Immature natural killer cell (primary cell): ENCODE results near the gene KCNH4. TPM values are rescaled to one million over a fixed set of nuclear protein-coding genes. Genes with fewer than 3 reads are reported as not detected.

Source experiments
- DNase-seq, 3 donors: peaks; one replicate each; pipeline ENCODE4 v3.0.0; 2022; ENCODE audit warnings: mixed read lengths in 1 of 3
- H3K27ac Mint-ChIP-seq, 6 donors: one replicate each; pipeline ENCODE4 v1.8.0; 2020; ENCODE audit warnings: mixed read lengths in 6 of 6, mild to moderate bottlenecking in 5 of 6, inconsistent platforms in 4 of 6, moderate library complexity in 3 of 6
- H3K27me3 Mint-ChIP-seq, 3 donors: one replicate each; pipeline ENCODE4 v1.8.0; 2020 to 2021; ENCODE audit warnings: low read depth in 3 of 3, mild to moderate bottlenecking in 3 of 3, mixed read lengths in 3 of 3, moderate library complexity in 3 of 3, inconsistent platforms in 1 of 3
- H3K36me3 Mint-ChIP-seq, 3 donors: one replicate each; pipeline ENCODE4 v1.8.0; 2020; ENCODE audit warnings: mixed read lengths in 3 of 3, inconsistent platforms in 2 of 3, mild to moderate bottlenecking in 2 of 3
- H3K4me1 Mint-ChIP-seq, 2 donors: one replicate each; pipeline ENCODE4 v1.8.0; 2020; ENCODE audit warnings: inconsistent platforms in 2 of 2, mild to moderate bottlenecking in 2 of 2, mixed read lengths in 2 of 2, moderate library complexity in 1 of 2
- H3K4me3 Mint-ChIP-seq, 5 donors: one replicate each; pipeline ENCODE4 v1.8.0; 2020; ENCODE audit warnings: mild to moderate bottlenecking in 5 of 5, mixed read lengths in 5 of 5, inconsistent platforms in 3 of 5, moderate library complexity in 3 of 5
- H3K9me3 Mint-ChIP-seq, 6 donors: one replicate each; pipeline ENCODE4 v1.8.0; 2020; ENCODE audit warnings: mild to moderate bottlenecking in 6 of 6, mixed read lengths in 6 of 6, inconsistent platforms in 4 of 6, moderate library complexity in 3 of 6
- polyA plus RNA-seq, 3 donors: library from polyadenylated mRNA; unstranded; fragments of 300-500 nt; fragmentation: Illumina TruSeq; gene quantifications; one replicate each; pipeline ENCODE4 v1.2.3, GENCODE V29; 2021

Gene KCNH4
- polyA plus RNA-seq, 3 donors from 2014 or later, result not detected

DNA sequence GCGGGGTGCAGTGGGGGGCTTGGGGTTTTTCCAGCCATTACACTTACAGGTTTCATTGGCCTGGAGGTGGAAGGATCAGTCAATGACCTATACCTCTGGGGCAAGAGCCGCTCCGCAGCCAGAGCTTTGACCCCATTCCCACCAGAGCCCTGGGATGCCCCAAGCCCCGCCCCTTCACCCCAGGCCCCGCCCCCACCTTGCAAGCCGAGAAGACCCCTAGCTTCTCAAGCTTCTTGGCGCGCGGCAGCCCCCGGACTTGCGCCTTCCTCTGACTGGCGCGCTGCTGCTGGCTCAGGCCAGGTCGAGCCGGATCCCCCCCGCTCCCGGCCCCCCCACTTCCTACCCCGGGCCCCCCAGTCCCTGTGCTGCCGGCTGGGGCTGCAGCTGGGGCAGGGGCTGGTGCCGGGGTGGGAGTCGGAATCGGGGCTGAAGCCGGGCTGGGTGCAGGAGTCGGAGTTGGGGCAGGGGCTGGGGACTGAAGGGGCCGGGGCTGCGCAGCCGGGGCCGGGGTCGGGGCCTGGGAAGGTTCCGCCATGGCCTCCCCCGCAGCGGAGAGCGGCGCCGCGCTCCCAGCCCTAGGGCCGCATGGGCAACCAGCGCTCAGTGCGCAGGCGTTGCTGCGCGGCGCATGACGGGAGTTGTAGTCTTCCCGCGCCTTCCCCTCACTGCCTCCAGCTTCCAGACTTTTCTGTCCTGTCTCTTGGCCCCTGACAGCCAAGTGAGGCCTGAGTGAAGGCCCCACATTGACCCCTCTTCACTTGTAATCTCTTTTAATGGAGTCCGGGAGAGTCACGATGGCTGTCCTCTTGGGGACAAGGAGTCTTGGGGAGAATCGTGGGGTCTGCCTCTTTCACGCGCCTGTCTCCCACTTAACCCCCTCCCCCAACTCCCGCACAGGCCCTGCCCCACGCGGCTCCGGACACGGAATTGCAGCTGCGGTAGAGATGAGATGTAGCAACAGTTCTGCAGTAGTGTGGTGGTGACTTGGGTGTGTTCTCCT is 59.9 kb downstream of the KCNH4 start, which contains the start of gene KAT2A:
Gene KAT2A (minus strand): TSS at position 598 of the 1,000 bp plus-strand sequence. CDS start 63 bp downstream, at position 535.
- Mint-ChIP-seq H3K36me3 (peaks cover 5 to 19% (median 7%) of the 10 kb centered on the region in 3 donors), H3K27me3 (peaks cover 0 to 6% (median 4%) of the 10 kb centered on the region in 3 donors), H3K9me3 (no peaks in the 10 kb centered on the region), H3K4me3 (peak within 1 kb of the TSS; percentile 67 to 81 (median 76)), H3K4me1 (peaks cover 18 to 20% of the 10 kb centered on the region in 2 donors), H3K27ac (peak within 1 kb of the TSS in 3 of 6 donors; percentile 28 to 71 (median 40))
- peak; percentile 65 to 68 (median 68) for DNase-seq

DNA sequence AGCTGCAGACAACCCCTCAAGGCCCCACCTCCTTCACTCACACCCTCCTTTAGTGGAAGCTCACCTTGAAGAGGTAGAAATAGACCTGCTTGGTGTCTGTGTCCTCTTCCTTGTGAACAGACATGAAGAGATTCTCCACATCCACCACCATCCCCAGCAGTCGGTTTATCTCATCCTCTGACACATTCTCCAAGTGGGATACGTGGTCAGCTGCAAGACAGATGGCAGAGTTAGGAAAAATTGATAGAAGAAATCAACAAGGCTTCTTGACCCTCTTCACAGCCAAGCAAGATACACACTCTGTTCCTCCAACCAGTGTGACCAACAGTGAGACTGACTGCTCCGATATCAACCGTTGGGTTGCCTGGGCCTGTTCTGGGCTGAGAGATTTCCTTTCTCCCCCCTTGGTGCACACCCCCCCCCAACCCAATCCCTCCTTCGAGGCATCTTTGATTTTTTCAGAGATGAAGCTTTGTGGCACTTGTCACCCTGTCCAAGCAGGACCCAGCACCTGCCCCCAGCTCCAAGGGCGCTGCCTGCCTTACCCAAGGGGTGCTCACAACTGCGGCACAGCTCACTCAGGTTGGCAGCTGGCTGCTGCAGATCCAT is 60.7 kb downstream of the KCNH4 start:
- peak overlapping the region; percentile 66 to 81 (median 70) for H3K4me3 Mint-ChIP-seq
- H3K9me3 Mint-ChIP-seq, result no peaks in the 10 kb centered on the region
- H3K27ac Mint-ChIP-seq, result peak overlapping the region in 1 of 6 donors; percentile 33
- peaks cover 5 to 15% (median 7%) of the 10 kb centered on the region in 3 donors for H3K36me3 Mint-ChIP-seq
- peaks cover 18 to 20% of the 10 kb centered on the region in 2 donors for H3K4me1 Mint-ChIP-seq
- no peak for DNase-seq
- peaks cover 0 to 6% (median 4%) of the 10 kb centered on the region in 3 donors for H3K27me3 Mint-ChIP-seq

DNA sequence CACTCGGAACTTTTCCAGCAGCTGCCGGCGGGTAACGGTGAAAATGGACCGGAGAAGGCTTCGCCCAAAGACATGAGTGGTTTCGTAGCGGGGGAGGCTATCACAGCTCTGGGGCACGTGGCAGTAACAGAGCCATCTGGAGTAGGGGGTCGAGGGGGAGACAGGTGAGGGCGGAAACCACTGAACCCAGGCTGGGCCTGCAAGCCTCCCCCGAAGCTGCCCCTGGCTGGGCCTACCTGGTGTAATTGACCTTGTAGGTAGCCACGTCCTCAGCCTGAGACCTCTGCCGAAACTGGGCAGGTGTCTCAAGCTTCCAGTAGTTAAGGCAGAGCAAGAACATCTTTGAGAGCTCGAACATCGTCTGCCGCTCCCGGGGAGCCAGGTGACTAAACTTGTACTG is 61.6 kb downstream of the KCNH4 start:
- Mint-ChIP-seq H3K4me3 (peak overlapping the region in 1 of 5 donors; percentile 47), H3K4me1 (peaks cover 20% of the 10 kb centered on the region in 2 donors), H3K27ac (no peak overlapping the region), H3K9me3 (no peaks in the 10 kb centered on the region), H3K27me3 (peaks cover 0 to 4% (median 2%) of the 10 kb centered on the region in 3 donors), H3K36me3 (peaks cover 0 to 9% (median 7%) of the 10 kb centered on the region in 3 donors)
- no peak for DNase-seq

DNA sequence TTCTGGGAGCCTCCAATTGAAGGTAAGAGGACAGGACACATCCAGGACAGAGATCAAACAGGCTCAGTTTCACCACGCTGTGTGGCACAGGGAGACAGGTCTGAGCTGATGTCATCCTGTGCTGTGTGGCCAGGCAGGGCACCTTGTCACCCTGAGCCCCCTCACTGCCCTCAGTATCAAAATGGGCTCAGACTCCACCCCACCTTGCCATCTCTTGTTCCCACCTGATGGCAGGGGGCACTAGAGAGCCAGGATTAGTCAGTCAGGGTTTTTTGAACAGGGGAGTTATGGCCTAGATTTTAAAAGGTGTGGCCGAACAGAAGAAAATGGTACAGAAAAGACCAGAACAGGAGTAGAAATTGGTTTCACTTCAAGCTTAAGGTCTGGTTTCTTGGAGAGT is 62.4 kb downstream of the KCNH4 start:
- no peak overlapping the region for H3K27ac Mint-ChIP-seq
- DNase-seq, result no peak
- H3K4me1 Mint-ChIP-seq, result peaks cover 20% of the 10 kb centered on the region in 2 donors
- H3K9me3 Mint-ChIP-seq, result no peaks in the 10 kb centered on the region
- H3K36me3 Mint-ChIP-seq, result peaks cover 0 to 9% (median 7%) of the 10 kb centered on the region in 3 donors
- H3K27me3 Mint-ChIP-seq, result peaks cover 0 to 4% (median 0%) of the 10 kb centered on the region in 3 donors
- peak overlapping the region in 4 of 5 donors; percentile 8 to 68 (median 54) for H3K4me3 Mint-ChIP-seq

DNA sequence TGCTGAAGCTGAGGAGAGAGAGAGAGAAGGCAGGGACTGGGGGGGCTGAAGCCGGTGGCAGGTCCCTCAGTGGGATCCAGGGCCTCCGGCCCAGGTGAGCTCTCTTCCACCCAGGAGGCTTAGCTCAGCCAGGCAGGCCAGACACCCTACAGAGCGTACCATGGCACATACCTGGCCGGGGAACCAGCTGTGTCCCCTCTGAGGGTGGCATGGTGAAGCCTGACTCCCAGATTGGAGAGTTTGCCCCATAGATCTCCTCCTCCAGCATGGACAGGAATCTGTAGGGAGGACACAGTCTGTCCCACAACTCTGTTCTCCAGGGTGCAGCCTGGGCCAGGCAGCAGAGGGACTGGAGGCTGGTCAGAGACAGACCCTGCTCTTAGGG is 62.8 kb downstream of the KCNH4 start:
- no peaks in the 10 kb centered on the region for H3K9me3 Mint-ChIP-seq
- H3K27me3 Mint-ChIP-seq, result peaks cover 0 to 4% (median 0%) of the 10 kb centered on the region in 3 donors
- no peak for DNase-seq
- peaks cover 0 to 9% (median 7%) of the 10 kb centered on the region in 3 donors for H3K36me3 Mint-ChIP-seq
- no peak overlapping the region for H3K27ac Mint-ChIP-seq
- peaks cover 18 to 20% of the 10 kb centered on the region in 2 donors for H3K4me1 Mint-ChIP-seq
- peak overlapping the region in 1 of 5 donors; percentile 50 for H3K4me3 Mint-ChIP-seq

DNA sequence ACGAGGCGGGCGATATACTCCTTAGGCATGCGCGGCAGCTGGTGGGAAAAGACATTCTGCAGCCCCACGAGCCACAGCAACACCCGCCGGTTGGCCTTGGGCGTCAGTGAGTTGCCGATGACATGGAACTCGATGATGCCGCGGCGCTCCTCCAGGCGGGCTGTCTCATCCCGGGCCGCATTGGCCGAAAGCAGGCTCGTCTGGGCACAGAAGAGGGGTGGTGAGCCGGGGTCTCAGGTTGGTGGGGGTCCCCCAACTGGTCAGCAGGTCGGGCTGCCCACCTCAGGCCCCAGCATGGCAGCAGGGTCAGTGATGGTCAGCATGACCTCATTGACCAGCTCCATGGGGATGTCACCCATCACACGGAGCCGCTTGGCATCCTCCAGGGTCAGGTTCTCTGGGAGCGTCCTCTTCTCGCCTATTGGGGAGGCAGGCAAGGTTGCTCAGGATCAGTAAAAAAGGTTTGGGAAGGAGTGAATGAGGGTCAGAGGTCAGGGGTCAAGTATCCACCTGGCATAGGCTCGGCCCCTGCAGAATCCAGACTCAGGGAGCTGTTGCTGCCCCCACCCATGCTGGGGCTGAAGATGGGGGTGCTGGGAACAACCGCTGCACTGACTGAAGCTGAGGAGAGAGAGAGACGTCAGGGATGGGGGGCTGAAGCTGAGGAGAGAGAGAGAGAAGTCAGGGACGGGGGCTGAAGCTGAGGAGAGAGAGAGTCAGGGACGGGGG is 63.4 kb downstream of the KCNH4 start:
- Mint-ChIP-seq H3K9me3 (no peaks in the 10 kb centered on the region), H3K4me1 (peaks cover 21 to 24% of the 10 kb centered on the region in 2 donors), H3K4me3 (no peak overlapping the region), H3K27ac (no peak overlapping the region), H3K27me3 (peaks cover 0 to 4% (median 0%) of the 10 kb centered on the region in 3 donors), H3K36me3 (peaks cover 0 to 9% (median 7%) of the 10 kb centered on the region in 3 donors)
- no peak for DNase-seq

DNA sequence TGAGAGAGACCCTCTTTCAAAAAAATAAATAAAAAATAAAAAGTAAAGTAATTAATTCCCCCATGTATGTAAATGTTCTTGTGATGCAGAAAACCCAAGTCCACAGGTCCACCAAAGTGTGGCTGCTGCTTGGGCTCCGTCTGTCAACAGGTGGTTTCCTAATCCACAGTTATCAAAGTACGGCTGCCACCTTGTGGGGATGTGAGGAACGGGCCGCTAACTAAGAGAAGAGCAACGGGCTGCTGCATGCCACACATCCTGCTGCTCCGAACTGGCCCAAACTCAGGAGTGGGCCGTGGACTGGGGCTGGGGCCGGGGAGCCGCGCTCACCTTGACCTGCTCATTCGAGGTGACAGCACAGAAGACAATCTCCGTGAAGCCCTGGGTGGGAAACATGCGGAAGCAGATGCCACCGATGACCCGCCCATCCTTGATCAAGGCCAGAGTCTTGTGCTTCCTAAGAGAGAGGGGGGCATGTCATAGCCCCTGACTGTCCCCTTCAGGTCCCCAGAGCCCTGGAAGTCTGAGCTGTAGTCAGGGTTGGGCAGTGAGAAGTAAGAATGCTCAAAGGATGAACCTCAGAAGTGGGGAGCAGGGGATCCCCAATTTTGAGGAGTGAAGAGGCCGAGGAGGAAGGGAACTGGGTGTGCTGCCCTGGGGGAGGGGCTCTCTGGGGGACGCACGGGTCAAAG is 64.1 kb downstream of the KCNH4 start:
- Mint-ChIP-seq H3K4me3 (no peak overlapping the region), H3K27ac (peak overlapping the region in 1 of 6 donors; percentile 15), H3K4me1 (peaks cover 27 to 31% of the 10 kb centered on the region in 2 donors), H3K27me3 (peaks cover 0 to 4% (median 0%) of the 10 kb centered on the region in 3 donors), H3K9me3 (no peaks in the 10 kb centered on the region), H3K36me3 (peaks cover 0 to 9% (median 7%) of the 10 kb centered on the region in 3 donors)
- DNase-seq, result peak; percentile 73 to 81 (median 75)

DNA sequence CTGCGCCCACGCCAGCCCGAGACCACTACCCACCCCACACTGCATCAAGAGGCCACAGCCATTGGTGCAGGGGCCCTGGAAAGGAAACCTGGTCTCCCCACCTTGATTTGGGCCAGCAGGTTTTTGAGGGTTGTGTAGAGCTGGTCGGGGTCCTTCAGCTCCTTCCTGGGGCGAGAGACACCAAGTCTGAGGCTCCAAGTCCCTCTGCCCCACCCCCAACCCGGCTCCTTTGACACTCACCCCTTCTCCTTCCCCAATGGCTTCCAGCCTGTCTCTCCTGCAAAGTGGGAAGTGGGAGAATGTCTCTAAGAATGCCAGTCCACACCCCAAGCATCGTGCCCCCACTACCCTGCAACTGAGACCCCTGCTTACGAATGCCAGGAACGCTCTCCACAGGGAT is 66.8 kb downstream of the KCNH4 start:
- Mint-ChIP-seq H3K36me3 (peaks cover 0 to 13% (median 11%) of the 10 kb centered on the region in 3 donors), H3K27me3 (peaks cover 0 to 1% (median 0%) of the 10 kb centered on the region in 3 donors), H3K9me3 (no peaks in the 10 kb centered on the region), H3K4me1 (peaks cover 28 to 32% of the 10 kb centered on the region in 2 donors), H3K4me3 (no peak overlapping the region), H3K27ac (no peak overlapping the region)
- no peak for DNase-seq

DNA sequence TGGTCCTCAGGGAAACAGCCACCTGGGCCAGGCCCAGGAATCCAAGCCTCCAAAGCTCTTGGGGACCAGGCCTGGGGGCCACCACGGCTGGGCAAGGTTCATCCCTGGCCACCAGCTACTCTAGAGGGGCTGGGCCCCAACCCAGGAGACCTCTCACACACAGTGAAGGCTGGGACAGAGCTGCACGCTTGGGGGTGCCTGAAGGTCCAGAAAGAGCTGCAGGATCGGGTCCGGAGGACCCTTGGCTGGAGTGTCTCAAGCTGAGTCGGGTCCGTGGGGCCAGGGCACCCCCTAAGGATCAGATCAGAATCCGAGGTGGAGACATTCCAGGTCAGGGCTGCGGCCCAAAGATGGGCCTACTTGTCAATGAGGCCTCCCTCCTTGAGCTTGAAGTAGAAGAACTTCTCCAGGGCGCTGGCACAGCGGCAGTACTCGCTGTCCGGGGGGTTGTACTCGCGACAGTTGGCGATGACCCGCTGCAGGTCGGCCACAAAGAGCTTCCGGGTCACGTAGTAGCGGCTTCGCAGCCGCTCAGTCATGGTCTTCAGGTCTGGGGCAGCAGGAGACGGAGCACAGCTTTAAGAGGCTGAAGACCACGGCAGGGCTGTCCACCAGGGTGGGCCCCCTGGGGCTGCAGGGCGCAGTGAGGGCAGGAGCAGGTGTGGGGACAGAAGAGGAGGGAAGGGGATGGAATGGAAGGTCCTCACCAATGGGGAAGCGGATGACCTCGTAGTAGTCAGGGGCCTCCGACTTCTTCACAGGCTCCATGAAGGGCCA is 67.5 kb downstream of the KCNH4 start:
- no peak for DNase-seq
- H3K27ac Mint-ChIP-seq, result peak overlapping the region in 1 of 6 donors; percentile 38
- peaks cover 0 to 3% (median 0%) of the 10 kb centered on the region in 3 donors for H3K27me3 Mint-ChIP-seq
- peaks cover 0 to 13% (median 8%) of the 10 kb centered on the region in 3 donors for H3K36me3 Mint-ChIP-seq
- no peaks in the 10 kb centered on the region for H3K9me3 Mint-ChIP-seq
- peaks cover 25 to 32% of the 10 kb centered on the region in 2 donors for H3K4me1 Mint-ChIP-seq
- no peak overlapping the region for H3K4me3 Mint-ChIP-seq

DNA sequence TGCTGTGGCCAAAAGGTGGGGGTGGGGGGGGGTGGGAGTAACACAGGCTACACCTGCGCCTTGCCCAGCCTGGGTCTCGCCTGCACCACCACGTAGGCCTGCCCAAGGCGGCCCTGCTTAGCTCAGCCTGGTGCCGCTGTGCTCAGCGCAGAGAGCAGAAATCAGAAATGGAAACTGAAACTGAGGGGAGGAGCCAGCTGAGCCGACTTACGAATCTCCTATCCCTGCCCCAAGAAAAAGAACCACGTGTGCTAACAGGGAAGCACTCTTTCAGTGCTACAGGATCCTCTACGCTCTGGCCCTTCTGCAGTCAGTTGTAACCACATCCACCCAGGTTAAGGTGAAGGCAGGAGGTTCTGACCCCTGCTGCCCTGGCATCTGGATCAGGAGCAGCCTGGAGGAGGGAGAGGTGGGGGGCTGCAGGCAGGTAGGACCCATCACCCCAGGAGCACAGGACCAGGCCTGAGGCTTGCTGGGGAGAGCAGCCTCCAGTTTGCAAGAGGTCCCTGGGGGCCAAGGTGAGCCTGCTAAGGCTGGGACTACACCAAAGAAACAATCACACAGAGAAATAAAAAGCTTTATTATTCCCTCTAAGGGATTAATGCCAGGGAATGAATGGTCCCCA is 68.3 kb downstream of the KCNH4 start, which contains the start of gene DHX58:
Gene DHX58 (minus strand): TSS at position 163 of the 625 bp plus-strand sequence. CDS start 822 bp downstream, outside the sequence.
- peaks cover 31 to 38% of the 10 kb centered on the region in 2 donors for H3K4me1 Mint-ChIP-seq
- H3K27ac Mint-ChIP-seq, result peak within 1 kb of the TSS; percentile 89 to 97 (median 94)
- H3K4me3 Mint-ChIP-seq, result peak within 1 kb of the TSS; percentile 83 to 93 (median 88)
- no peaks in the 10 kb centered on the region for H3K9me3 Mint-ChIP-seq
- H3K27me3 Mint-ChIP-seq, result peaks cover 0 to 3% (median 0%) of the 10 kb centered on the region in 3 donors
- DNase-seq, result peak; percentile 77 to 83 (median 79)
- H3K36me3 Mint-ChIP-seq, result peaks cover 0 to 13% (median 8%) of the 10 kb centered on the region in 3 donors

DNA sequence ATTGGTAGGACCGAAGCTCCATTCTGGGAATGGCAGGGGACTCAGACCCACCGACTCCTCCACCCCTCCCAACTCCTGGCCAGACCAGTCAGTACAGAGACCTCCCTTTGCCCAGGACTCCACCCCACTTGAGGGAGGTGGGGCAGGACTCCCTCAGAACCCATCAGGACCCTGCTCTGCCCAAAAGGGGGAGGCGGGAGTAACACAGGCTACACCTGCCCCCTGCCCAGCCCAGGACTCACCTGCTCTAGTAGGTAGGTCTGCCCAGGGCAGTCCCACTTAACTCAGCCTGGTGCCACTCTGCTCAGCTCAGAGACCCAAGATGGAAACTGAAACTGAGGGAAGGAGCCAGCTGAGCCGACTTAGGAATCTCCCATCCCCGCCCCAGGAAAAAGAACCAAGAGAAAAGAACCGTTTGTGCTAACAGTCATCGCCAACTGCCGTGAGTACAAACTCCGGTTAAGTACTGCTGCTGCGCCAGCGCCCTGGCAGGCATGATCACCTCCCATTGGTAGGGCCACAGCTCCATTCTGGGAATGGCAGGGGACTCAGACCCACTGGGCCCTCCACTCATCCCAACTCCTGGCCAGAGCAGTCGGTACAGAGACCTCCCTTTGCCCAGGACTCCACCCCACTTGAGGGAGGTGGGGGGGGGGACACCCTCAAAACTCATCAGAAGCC is 68.9 kb downstream of the KCNH4 start:
- Mint-ChIP-seq H3K9me3 (no peaks in the 10 kb centered on the region), H3K4me1 (peaks cover 33 to 42% of the 10 kb centered on the region in 2 donors), H3K36me3 (peaks cover 0 to 12% (median 8%) of the 10 kb centered on the region in 3 donors), H3K27ac (peak overlapping the region; percentile 89 to 97 (median 94)), H3K4me3 (peak overlapping the region; percentile 83 to 93 (median 88)), H3K27me3 (peaks cover 0 to 3% (median 0%) of the 10 kb centered on the region in 3 donors)
- DNase-seq, result peak in 2 of 3 donors; percentile 21 to 23
